DMS53 treated with DMSO at 0.1 percent for 48 hours (cell line): ENCODE data around the gene SERPINA5.
"Not testable (repeated sequence)": the region's sequence is repeated elsewhere in the genome, so short reads cannot be mapped to it uniquely, and the experiment has no call there.

ENCODE experiments used
- DNase-seq: peaks from one replicate; lab custom pipeline; 2025; ENCODE audit not compliant: unreplicated experiment; lab: John Stamatoyannopoulos, UW

SERPINA5 gene

DNA sequence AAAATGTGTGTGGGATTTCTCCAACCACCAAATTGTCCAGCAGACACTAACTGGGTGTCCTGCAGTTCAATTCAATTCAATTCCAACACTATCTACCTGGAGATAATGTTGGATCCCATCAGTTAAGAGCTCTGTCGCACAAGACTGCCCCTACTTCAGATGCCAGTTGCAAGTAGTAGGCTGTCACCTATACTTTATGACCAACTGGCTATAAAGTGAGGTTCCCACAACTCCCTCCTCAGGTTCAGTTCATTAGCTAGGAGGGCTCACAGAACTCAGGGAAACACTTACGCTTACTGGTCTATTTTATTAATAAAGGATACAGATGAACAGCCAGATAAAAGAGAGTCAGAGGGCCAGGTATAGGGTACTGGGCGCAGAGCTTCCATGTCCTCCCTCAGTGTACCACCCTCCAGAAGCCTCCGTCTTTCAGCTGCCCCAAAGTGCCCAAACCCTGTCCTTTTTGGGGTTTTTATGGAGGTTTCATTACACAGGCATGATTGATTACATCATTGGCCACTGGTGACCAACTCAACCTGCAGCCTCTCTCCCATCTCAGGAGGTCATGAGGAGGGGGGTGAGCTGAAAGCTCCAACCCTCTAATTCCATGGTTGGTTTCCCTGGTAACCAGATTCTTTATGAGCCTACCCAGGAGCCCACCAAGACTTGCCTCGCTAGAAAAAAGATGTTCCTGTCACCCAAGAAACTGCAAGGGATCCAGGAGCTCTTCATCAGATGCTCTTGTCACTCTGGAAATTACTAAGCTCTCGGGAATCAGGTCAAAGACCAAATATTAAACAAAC is 7.5 kb upstream of the SERPINA5 start:
- DNase-seq = no peak

DNA sequence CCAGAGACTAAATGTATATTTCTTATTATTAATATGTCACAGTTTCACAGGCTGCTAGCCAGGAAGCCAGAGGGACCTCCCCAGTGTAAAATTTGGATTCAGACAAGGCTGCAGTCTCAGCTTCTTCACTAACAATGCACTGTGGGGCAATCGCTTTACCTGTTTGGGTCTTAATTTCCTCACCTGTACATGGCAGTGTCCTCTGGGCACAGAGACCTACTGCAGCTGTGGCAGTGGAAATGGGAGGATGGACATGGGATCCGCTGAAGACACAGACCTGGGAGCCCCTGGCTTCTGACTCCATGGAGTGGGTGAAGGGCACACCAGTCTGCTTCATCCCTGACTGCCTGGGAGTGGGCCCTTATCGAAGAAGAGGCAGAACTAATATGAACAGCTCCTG is 6.9 kb upstream of the SERPINA5 start:
- DNase-seq = no peak

DNA sequence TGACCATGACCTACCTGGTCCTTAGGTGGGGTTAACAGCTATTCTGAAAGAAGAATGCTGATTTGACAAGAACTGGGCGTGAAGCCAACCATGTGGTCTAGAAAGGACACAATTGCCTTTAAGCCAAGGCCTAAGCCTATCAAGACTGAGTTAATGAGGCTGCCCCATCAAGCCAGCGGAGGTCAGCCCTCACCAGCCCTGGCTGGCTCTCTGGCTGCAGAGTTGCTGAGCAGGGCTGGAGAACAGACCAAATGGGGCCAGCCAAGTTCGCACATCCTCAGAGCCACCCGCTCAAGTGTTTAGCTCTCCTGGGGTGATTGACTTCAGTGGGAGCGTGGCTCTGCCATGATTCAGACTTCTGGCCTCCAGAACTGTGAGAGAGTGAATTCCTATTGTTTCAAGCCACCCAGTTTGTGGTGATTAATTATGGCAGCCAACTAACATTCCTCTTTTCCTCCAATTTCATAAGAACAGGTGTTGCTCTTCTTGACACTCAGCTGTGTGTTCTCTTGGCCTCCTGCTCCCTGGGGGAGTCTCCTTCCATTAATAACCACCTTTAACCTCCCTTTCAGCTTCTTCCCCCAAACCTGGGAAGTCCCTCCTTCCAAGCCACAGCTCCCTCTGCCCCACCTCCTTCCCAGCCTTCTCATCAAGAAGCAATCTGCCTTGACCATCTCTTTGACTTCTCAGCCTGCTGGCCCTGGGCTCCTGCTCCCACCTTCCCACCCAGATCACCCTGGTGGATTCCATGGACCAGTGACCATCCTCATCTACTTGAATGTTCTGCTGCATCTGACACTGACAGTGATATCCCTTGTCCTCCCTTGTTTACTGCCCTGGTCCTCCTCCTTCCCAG is 5.3 kb upstream of the SERPINA5 start:
- no peak for DNase-seq

DNA sequence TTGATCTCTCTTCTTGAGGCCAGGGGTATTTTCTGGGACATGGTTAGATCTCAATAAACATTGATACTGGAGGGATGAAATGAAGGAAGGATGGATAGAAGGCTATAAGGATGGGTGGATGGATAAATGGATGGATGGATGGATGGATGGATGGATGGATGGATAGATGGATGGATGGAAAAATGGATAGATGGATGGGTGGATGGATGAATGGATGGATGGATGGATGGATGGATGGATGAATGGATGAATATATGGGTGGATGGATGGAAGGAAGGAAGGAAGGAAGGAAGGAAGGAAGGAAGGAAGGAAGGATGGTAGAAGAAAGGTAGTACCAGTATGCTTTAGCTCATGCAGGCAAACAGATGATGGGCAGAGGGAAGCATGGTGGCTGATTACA is 3.8 kb upstream of the SERPINA5 start:
- DNase-seq = not testable (repeated sequence)

DNA sequence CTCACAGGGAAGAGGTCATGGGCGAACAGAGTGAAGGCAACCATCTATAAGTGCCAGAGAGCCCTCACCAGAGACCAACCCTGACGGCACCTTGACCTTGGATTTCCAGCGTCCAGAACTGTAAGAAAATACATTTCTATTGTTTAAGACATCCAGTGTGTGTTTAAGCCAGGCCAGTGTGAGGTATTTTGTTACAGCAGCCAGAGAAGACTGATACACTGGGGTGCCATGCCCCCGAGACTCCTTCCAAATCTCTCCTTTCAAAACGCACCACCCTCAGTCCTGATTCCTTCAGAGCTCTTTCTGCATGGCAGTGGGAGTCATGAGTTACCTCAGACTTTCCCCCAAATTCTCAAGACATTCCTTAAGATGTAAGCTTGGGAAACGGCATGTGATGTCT is 2.5 kb upstream of the SERPINA5 start:
- no peak for DNase-seq

DNA sequence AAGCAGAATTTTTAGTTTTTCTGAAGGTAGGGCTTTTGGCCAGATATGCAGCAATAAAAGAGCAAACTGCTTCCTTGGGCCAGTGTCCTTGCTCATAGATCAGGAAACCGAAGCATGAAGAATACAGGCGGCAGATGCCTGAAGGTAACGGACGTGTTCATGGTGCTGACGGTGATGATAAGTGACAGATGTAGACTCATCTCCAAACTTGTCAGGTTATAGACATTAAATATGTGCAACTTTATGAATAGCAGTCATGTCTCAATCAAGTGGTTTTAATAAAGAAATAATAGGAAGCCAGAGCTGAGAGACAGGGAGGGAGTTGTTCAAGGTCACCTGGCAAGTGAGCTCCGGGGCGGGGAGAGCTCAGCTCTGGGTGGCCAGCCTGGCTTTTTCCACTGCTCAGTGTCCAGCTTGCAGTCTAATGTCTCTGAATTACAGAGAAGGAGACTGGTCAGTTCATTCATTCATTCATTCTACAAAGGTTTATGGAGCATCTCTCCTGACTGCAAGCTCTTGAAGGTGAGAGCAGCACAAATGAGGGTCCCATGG is 1.0 kb downstream of the SERPINA5 start:
- no peak for DNase-seq

DNA sequence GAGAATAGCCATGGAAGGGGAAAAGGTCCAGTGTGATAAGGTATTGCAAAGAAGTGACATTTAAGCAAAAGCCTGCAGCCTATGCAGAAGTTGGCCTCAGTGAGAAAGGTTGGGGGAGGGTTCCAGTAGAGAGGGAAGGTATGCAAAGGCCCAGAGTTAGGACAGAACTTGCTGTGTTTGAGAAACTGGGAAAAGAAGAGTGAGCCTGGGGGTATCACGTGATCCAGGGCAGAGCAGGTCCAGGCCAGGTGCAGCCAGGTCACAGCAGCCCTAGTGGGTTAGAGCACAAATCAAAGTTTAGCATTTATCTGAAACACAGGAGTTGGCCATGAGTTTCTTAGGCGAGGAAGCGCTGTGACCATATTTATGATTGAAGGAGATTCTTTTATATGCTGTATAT is 1.6 kb downstream of the SERPINA5 start:
- no peak for DNase-seq

DNA sequence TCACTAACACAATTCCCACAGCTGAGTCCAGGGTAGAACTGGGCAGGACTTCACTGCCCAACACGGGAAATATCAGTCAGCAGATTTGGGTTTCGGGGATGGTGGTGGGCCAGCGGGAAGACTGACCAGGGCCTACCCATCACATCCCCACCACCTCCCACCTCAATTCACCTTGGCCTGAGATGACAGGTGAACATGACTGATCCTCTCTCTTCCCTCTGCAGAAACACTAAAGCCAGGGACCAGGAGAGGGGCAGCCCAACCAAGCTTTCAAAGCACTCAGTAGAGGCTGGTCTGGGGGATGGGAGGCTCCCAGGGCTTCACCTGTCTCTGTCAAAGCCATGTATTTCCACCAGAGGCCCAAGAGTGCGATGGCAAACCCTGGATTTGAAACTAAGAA is 2.3 kb downstream of the SERPINA5 start:
- no peak for DNase-seq

DNA sequence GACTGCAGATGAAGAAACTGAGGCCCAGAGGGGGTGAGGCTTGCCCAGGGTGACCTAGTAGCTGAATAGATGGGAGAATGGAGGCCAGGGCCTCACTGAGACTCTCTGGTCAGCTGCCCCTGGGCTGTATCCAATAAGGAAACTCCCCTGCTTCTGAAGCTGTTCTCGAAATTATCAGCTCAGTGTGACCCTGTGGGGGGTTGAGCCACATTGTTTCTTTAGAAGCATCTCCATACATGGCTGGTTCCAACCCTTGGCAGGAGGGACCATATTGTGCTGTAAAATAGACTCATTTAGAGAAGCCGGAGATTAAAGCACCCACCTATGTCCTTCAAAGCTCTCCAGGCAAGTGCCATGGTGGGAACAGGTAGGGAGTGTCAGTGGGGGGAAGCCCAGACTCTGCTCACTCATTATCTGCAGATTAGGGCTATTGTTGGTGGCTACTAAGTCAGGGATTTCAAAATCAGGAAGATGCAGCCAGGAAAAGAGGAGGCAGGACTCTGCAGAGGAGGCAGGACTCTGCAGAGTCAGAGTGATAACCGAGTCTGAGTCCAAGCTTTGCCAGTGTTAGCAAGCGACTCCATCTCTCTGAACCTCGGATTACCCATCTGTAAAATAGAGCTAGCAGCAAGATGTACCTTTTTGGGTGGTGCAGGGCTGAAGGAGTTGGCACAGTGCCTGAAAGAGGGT is 3.5 kb downstream of the SERPINA5 start:
- no peak for DNase-seq

DNA sequence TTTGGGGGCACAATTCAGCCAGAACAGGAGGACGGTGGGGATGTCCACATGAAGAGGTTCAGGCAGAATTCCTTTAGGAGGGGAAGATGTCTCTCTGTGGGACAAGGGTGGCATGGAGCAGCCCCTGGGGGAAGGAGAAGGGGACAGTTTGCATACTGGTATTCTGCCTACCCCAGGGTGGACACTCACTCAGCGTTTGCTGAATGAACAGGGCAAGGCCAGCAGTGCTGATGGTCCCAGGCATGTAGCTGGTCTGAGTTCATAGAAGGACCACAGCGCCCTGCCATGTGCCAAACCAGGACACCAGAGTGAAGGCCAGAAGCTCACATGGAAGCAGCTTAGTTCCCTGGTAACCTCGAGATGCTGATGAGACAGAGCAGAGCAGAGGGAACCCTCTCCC is 5.4 kb downstream of the SERPINA5 start:
- no peak for DNase-seq

DNA sequence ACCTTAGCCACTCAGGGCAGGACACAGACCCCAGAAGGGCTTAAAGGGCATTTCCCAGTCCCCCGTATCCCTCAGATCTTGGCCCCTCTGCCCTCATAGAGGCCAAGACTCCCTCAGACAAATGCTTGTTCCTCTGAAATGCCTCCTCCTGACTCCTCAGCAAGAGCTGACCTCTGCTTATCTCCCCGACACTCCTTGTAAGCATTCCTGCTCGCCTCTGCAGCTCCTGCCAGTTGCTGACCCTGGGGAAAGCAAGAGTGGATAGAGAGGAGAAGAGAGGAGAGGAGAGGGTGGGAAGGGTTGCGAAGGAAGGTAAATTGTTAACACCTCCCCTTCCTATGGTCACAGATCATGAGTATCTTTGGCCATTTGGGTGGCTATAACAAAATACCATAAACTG is 7.1 kb downstream of the SERPINA5 start:
- no peak for DNase-seq

DNA sequence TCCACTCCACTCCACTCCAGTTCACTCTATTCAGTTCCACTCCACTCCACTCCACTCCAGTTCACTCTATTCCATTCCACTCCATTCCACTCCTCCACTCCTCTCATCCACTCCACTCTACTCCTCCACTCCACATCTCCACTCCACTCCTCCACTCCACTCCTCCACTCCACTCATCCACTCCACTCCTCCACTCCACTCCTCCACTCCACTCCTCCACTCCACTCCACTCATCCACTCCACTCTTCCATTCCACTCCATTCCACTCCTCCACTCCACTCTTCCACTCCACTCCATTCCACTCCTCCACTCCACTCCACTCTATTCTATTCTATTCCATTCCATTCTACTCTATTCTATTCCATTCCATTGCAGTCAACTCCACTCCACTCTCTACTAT is 9.8 kb downstream of the SERPINA5 start:
- no peak for DNase-seq

DNA sequence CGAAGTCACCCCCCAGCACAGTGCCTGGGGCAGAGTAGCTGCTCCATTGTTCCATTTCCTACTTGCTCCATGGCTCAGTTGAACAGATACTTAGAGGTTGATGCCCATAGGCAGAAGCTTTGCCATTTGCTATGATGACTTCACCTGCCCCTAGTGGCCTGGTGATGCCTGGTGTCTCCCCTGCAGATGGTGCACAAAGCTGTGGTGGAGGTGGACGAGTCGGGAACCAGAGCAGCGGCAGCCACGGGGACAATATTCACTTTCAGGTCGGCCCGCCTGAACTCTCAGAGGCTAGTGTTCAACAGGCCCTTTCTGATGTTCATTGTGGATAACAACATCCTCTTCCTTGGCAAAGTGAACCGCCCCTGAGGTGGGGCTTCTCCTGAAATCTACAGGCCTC is 10.6 kb downstream of the SERPINA5 start:
- no peak for DNase-seq

DNA sequence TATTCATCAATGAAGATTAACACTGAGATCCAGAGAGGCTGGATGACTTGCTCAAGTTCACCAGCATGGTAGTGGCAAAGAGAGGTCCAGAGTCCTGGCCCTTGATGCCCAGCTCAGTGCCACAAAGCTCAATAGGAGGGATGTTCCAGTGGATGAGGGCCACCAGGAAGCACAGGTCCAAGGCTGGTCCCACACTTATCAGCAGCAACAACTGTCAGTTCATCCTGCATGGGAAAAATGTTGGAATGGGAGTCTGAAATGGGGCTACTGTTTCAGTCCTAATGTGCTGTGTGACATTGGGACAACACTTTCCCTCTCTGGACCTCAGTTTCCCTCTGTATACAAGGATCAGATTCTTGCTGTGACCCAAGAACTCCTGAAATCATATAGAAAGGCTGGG is 11.2 kb downstream of the SERPINA5 start:
- DNase-seq = no peak

DNA sequence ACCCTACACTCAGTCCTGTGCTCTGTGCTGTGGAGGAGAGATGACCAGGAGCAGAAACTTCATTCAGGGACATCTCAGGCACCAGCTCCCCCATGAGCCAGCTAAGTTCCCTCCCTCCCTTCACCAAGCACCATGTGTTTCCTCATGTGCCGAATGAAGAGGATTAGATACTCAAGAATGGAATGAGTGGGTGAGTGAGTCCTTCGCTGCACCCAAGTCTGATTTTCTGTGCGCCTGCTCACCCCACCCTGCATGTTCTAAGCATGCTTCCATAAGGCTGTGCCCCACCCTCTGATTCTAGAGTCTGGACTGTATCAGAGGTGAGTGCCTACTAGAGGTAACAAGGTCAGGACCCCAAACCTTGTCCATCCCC is 12.1 kb downstream of the SERPINA5 start:
- no peak for DNase-seq

DNA sequence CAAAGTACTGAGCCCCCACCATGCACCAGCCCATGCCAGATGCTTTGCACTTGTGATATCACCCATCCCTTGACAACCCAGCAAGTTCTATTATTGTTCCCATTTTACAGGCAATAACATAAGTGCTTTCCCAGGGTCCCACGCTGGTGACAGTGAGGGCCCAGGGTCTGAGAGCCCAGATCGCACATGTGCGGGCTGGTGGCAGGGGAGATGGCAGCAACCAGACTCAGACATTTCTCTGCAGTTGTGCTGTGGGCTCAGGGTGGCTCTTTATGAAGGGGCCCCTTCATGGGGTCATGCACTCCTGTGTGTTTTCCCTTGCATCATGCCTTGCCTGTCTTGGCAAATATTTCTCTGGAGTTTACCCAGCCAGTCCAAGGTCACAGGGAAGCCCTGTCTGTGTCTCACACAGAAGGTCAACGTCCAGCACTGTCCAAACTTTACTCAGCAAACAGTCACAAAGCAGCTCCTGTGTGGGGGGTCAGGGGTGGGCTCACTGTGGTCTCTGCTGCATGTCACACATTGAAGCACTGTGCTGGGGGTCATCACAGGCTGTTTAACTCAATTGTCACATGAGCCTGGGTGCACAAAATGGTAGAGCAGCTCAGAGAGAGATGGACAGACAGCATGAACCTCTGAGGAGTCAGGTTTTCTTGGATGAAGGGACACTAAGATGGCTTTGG is 12.7 kb downstream of the SERPINA5 start:
- no peak for DNase-seq

DNA sequence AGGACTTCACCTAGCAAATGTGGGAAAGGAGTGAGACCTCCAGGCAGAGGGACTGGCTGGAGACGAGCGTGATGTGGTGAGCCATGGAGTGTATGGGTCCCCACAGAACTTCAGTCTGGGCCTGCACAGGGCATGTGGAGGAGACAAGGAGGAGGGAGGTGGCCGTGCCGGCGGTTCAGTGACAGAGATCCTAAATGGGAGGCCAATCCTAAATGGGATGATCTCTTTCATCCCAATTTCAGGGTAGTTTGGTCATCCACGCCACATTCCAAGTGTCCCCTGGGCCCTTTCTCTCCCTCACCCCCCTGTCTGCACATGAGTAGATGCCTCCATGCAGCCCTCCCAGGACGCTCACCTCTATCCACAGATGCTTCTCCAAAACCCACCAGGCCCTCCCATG is 13.2 kb downstream of the SERPINA5 start:
- DNase-seq = no peak

DNA sequence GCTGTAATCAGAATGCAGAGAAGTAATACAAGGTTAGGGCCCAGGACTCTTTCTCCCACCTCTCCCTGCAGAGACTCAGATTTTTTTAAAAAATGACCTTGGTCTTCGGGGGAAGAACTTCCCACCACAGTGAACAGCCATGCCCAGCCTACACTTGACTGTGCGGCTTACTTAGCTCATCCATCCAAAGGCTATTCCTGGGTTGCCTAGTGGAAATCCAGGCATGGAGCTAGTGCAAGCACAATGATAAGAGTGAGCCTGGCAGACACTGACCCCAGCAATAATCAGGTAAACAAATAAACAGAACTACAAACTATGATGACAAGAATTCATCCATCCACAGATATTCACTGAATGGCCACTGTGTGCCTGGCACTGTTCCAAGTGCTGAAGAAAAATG is 14.7 kb downstream of the SERPINA5 start:
- no peak for DNase-seq

DNA sequence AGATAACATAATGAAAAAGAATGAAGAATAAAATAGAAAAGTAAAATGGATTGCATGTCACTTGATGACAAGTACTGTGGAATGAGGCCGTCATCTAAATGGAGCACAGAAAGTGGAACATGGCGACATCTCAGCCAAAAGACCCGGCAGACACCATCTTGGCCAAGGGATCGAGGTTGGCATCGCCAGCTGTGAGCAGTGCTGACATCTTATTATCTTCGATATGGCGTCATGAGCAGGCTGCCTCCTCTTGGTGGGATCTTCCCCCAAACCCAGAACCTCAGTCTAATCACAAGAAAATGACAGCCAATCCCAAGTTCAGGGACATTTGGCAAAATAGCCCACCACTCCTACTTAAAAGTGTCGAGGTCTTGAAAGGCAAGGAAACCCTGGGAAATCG is 15.1 kb downstream of the SERPINA5 start:
- DNase-seq = no peak

DNA sequence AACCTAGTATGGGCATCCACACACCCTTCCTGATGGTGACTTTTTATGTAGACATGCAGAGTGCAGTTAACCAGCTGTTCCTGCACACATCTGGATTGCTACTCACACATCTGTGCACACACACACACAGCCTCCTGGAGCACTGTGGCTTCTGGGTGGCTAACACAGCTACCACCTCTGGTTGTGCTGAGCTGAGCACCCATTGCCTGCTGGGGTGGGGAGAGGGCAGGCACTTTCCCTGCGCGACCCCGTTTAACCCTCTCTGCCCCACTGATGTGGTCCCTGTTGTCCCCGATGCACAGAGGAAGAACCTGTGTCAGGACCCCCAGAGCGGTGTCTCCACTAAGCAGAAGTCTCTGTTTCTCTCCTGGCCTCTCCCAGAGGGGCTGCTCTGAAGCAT is 16.6 kb downstream of the SERPINA5 start:
- DNase-seq = no peak

DNA sequence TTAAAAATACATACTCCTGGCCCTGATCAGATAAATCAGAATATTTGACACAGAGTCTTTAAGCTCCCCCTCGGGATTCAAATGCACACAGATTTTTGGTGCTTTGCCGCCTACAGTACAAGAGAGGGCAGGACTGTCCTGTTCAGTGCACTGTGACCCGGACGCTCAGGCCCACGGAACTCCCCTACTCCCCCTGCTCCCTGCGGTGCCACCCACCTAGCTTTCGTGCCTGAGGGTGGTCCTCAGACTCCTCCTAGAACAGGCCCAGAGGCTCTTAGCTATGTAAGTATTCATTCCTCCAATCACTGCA is 17.2 kb downstream of the SERPINA5 start:
- DNase-seq = no peak
